ENCODE data around the gene CDK5RAP2. TPM values are rescaled to one million over a fixed set of nuclear protein-coding genes. Genes with fewer than 3 reads are reported as not detected.

The CDK5RAP2 gene
- total and polyA plus RNA-seq, 2 donors (not counting 1 experiment from before 2014, with no cell fraction given): 17.7 to 48.6 TPM

GRCh38 chr9:120603591-120603990 is 23.6 kb upstream of the CDK5RAP2 start:
- Histone ChIP-seq H3K4me1 (ENCODE audit: control insufficient read depth, extremely low read depth, insufficient read depth, low read length) (no peaks in the 10 kb centered on the region), H2AFZ (ENCODE audit: low read length) (no peak overlapping the region), H3K27me3 (ENCODE audit: control insufficient read depth, insufficient read depth, low read length) (no peaks in the 10 kb centered on the region), H3K9me3 (ENCODE audit: control insufficient read depth, insufficient read depth, low read depth, low read length) (no peaks in the 10 kb centered on the region), H3K9ac (ENCODE audit: insufficient read depth, low read length) (no peak overlapping the region), H3K4me3 (replicated peaks in 1 of 4; ENCODE audit: control extremely low read depth in 1 of 4, insufficient read depth in 1 of 4, low read depth in 3 of 4, low read length in 4 of 4) (no peak overlapping the region), H3K79me2 (ENCODE audit: control insufficient read depth, insufficient read depth, low read length) (no peaks in the 10 kb centered on the region), H3K4me2 (ENCODE audit: extremely low read depth, insufficient read depth, low read length) (no peak overlapping the region), H3K27ac (ENCODE audit: insufficient read depth, low read length) (no peak overlapping the region), H4K20me1 (ENCODE audit: control insufficient read depth, extremely low read depth, insufficient read depth, low read length) (no peaks in the 10 kb centered on the region), H3K36me3 (ENCODE audit: control insufficient read depth, insufficient read depth, low read length) (peaks cover 2% of the 10 kb centered on the region)
- TF ChIP-seq CTCF (conservative IDR thresholded peaks at IDR 0.05 in 1 of 2, IDR thresholded peaks at IDR 0.05 in 1 of 2; ENCODE audit: low read depth in 1 of 2, low read length in 2 of 2): no peak
- no peak for TF ChIP-seq EZH2 (IDR thresholded peaks at IDR 0.05; ENCODE audit: low read length, missing control alignments)
- no peak for DNase-seq (ENCODE audit: low read depth in 2 of 2)

GRCh38 chr9:120603010-120603409 is 23.0 kb upstream of the CDK5RAP2 start:
- no peak overlapping the region for H3K27ac ChIP-seq (ENCODE audit: insufficient read depth, low read length)
- H3K4me3 ChIP-seq (replicated peaks in 1 of 4; ENCODE audit: control extremely low read depth in 1 of 4, insufficient read depth in 1 of 4, low read depth in 3 of 4, low read length in 4 of 4): no peak overlapping the region
- H2AFZ ChIP-seq (ENCODE audit: low read length): no peak overlapping the region
- H3K4me2 ChIP-seq (ENCODE audit: extremely low read depth, insufficient read depth, low read length): no peak overlapping the region
- DNase-seq (ENCODE audit: low read depth in 2 of 2): no peak
- H3K4me1 ChIP-seq (ENCODE audit: control insufficient read depth, extremely low read depth, insufficient read depth, low read length): no peaks in the 10 kb centered on the region
- no peak overlapping the region for H3K9ac ChIP-seq (ENCODE audit: insufficient read depth, low read length)
- H3K27me3 ChIP-seq (ENCODE audit: control insufficient read depth, insufficient read depth, low read length): no peaks in the 10 kb centered on the region
- no peaks in the 10 kb centered on the region for H3K9me3 ChIP-seq (ENCODE audit: control insufficient read depth, insufficient read depth, low read depth, low read length)
- no peaks in the 10 kb centered on the region for H4K20me1 ChIP-seq (ENCODE audit: control insufficient read depth, extremely low read depth, insufficient read depth, low read length)
- H3K36me3 ChIP-seq (ENCODE audit: control insufficient read depth, insufficient read depth, low read length): peaks cover 2% of the 10 kb centered on the region
- H3K79me2 ChIP-seq (ENCODE audit: control insufficient read depth, insufficient read depth, low read length): no peaks in the 10 kb centered on the region
- TF ChIP-seq EZH2 (IDR thresholded peaks at IDR 0.05; ENCODE audit: low read length, missing control alignments) (no peak), CTCF (conservative IDR thresholded peaks at IDR 0.05 in 1 of 2, IDR thresholded peaks at IDR 0.05 in 1 of 2; ENCODE audit: low read depth in 1 of 2, low read length in 2 of 2) (no peak)

GRCh38 chr9:120593955-120594277 is 13.9 kb upstream of the CDK5RAP2 start:
- Histone ChIP-seq H3K4me2 (ENCODE audit: extremely low read depth, insufficient read depth, low read length) (no peak overlapping the region), H3K9ac (ENCODE audit: insufficient read depth, low read length) (no peak overlapping the region), H3K27me3 (ENCODE audit: control insufficient read depth, insufficient read depth, low read length) (no peaks in the 10 kb centered on the region), H2AFZ (ENCODE audit: low read length) (no peak overlapping the region), H3K36me3 (ENCODE audit: control insufficient read depth, insufficient read depth, low read length) (no peaks in the 10 kb centered on the region), H3K9me3 (ENCODE audit: control insufficient read depth, insufficient read depth, low read depth, low read length) (no peaks in the 10 kb centered on the region), H3K4me3 (replicated peaks in 1 of 4; ENCODE audit: control extremely low read depth in 1 of 4, insufficient read depth in 1 of 4, low read depth in 3 of 4, low read length in 4 of 4) (no peak overlapping the region), H3K4me1 (ENCODE audit: control insufficient read depth, extremely low read depth, insufficient read depth, low read length) (no peaks in the 10 kb centered on the region), H3K27ac (ENCODE audit: insufficient read depth, low read length) (no peak overlapping the region), H4K20me1 (ENCODE audit: control insufficient read depth, extremely low read depth, insufficient read depth, low read length) (no peaks in the 10 kb centered on the region), H3K79me2 (ENCODE audit: control insufficient read depth, insufficient read depth, low read length) (no peaks in the 10 kb centered on the region)
- no peak for DNase-seq (ENCODE audit: low read depth in 2 of 2)
- no peak for TF ChIP-seq EZH2 (IDR thresholded peaks at IDR 0.05; ENCODE audit: low read length, missing control alignments)
- TF ChIP-seq CTCF (conservative IDR thresholded peaks at IDR 0.05 in 1 of 2, IDR thresholded peaks at IDR 0.05 in 1 of 2; ENCODE audit: low read depth in 1 of 2, low read length in 2 of 2): no peak

Measured in fibroblast of lung (primary cell).